GM12891 (cell line): ENCODE data around the gene KIF5C.

Experiments
- PAX5 ChIP-seq: IDR thresholded peaks from 2 replicates; pipeline ENCODE4 v1.6.1; 2011; ENCODE audit warnings: low read length, moderate library complexity, mild to moderate bottlenecking; ENCODE audit not compliant: insufficient read depth, severe bottlenecking
- POLR2A ChIP-seq: IDR thresholded peaks from 2 replicates; pipeline ENCODE4 v1.6.1; 2011; ENCODE audit warnings: low read depth, low read length, control low read depth
- POLR2AphosphoS5 ChIP-seq: IDR thresholded peaks from 2 replicates; pipeline ENCODE4 v1.6.1; 2011; ENCODE audit warnings: low read depth, low read length, control low read depth
- POU2F2 ChIP-seq: IDR thresholded peaks from 2 replicates; pipeline ENCODE4 v1.6.1; 2011; ENCODE audit warnings: low read depth, mild to moderate bottlenecking, control low read depth, low read length, moderate library complexity
- TAF1 ChIP-seq: IDR thresholded peaks from 2 replicates; pipeline ENCODE4 v1.6.1; 2011; ENCODE audit warnings: low read depth, low read length, control low read depth

GRCh38 chr2:149068996-149069888 lies 194.2 kb downstream of the KIF5C start:
- TF ChIP-seq POLR2A: no peak
- TF ChIP-seq PAX5: no peak
- no peak for TF ChIP-seq POLR2AphosphoS5
- TF ChIP-seq POU2F2: no peak
- TF ChIP-seq TAF1: no peak
